ENCODE measurements around the gene KSR2. TPM values are rescaled to one million over a fixed set of nuclear protein-coding genes. Genes with fewer than 3 reads are reported as not detected.

The KSR2 gene
- polyA plus RNA-seq, 1 experiment = not detected

DNA sequence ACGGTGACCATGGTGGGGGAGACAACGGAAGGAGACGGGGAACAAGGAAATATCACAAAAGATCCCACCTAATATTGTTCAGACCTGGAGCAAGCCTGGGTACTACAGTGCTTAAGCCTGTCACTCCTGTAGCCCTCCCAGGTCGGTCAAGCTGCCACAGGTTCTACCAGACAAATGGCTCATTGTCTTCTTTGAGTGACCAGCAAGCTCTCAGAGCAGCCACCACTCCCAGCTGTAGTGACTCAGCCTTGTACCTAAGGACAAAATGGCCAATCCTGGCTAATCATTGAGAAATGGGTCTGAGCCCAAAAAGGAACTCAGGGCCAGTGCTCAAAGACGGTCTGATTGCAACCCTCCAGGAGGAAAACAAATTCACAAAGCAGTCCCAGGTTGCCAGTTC is 368.9 kb downstream of the KSR2 start:
- Histone ChIP-seq H3K4me3 (ENCODE audit: low read depth, low read length) (no peak overlapping the region), H3K27me3 (ENCODE audit: control insufficient read depth, insufficient read depth, low read length) (no peaks in the 10 kb centered on the region), H3K36me3 (ENCODE audit: control insufficient read depth, insufficient read depth, low read length) (no peaks in the 10 kb centered on the region)
- DNase-seq (ENCODE audit: low read depth) = no peak
- ChIA-PET POLR2A (no interaction called here), CTCF (interaction anchor here (3.7 kb wide), 1 partner anchor 12 kb away, joined by 10 read pairs; no protein-coding TSS in a partner anchor)
- TF ChIP-seq, protein P1, sequence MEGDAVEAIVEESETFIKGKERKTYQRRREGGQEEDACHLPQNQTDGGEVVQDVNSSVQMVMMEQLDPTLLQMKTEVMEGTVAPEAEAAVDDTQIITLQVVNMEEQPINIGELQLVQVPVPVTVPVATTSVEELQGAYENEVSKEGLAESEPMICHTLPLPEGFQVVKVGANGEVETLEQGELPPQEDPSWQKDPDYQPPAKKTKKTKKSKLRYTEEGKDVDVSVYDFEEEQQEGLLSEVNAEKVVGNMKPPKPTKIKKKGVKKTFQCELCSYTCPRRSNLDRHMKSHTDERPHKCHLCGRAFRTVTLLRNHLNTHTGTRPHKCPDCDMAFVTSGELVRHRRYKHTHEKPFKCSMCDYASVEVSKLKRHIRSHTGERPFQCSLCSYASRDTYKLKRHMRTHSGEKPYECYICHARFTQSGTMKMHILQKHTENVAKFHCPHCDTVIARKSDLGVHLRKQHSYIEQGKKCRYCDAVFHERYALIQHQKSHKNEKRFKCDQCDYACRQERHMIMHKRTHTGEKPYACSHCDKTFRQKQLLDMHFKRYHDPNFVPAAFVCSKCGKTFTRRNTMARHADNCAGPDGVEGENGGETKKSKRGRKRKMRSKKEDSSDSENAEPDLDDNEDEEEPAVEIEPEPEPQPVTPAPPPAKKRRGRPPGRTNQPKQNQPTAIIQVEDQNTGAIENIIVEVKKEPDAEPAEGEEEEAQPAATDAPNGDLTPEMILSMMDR (IDR thresholded peaks at IDR 0.05; ENCODE audit: insufficient read depth, low read depth, low read length) = no peak

DNA sequence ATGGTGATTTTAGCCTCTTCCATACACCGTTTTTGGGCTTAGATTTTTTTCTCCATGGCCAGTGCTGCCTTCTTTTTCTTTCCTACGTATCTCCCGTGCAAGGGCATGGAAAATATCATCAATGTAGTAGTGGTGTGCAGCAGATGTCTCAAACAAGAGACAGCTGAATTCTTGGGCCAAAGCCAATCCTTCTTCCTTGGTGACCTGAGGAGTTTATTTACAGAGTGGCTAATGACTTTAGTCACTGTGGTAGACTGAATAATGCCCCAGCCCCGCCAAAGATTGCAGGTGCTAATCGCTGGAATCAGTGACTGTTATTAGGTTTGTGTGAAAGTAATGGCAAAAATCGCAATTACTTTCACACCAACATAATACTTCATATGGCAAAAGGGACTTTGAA is 371.8 kb downstream of the KSR2 start:
- CTCF ChIA-PET = interaction anchor here (3.7 kb wide), 1 partner anchor 10 kb away, joined by 10 read pairs; no protein-coding TSS in a partner anchor
- no peaks in the 10 kb centered on the region for H3K27me3 ChIP-seq (ENCODE audit: control insufficient read depth, insufficient read depth, low read length)

DNA sequence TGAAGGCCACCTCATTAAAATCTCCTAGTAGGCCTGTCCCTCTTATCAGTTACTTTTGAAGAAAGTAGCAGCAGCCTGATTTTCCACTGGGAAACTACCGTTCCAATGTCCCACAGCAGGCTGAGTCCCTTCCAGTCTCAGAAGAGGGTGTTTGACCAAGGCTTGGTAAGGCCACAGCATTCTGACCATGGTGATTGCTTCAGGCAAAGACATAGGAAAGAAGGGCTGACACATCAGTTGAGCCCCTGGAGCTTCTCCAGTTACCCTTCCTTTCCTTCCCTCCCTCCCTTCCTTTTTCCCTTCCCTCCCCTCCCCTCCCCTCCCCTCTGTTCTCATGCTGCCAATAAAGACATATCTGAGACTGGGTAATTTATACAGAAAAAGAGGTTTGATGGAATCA is 373.0 kb downstream of the KSR2 start:
- Histone ChIP-seq H3K4me3 (ENCODE audit: low read depth, low read length) (no peak overlapping the region), H3K36me3 (ENCODE audit: control insufficient read depth, insufficient read depth, low read length) (no peaks in the 10 kb centered on the region), H3K27me3 (ENCODE audit: control insufficient read depth, insufficient read depth, low read length) (no peaks in the 10 kb centered on the region)
- DNase-seq (ENCODE audit: low read depth) = no peak
- TF ChIP-seq, protein P1 (IDR thresholded peaks at IDR 0.05; ENCODE audit: insufficient read depth, low read depth, low read length) = no peak
- ChIA-PET CTCF (interaction anchor here (1.3 kb wide), 1 partner anchor 10 kb away, joined by 4 read pairs; no protein-coding TSS in a partner anchor), POLR2A (no interaction called here)

More for the DNA sequence above, 371.8 kb downstream of the KSR2 start:
- H3K36me3 ChIP-seq (ENCODE audit: control insufficient read depth, insufficient read depth, low read length) = no peaks in the 10 kb centered on the region
- no peak overlapping the region for H3K4me3 ChIP-seq (ENCODE audit: low read depth, low read length)
- DNase-seq (ENCODE audit: low read depth) = no peak
- POLR2A ChIA-PET = no interaction called here
- TF ChIP-seq, protein P1 (IDR thresholded peaks at IDR 0.05; ENCODE audit: insufficient read depth, low read depth, low read length) = no peak

DNA sequence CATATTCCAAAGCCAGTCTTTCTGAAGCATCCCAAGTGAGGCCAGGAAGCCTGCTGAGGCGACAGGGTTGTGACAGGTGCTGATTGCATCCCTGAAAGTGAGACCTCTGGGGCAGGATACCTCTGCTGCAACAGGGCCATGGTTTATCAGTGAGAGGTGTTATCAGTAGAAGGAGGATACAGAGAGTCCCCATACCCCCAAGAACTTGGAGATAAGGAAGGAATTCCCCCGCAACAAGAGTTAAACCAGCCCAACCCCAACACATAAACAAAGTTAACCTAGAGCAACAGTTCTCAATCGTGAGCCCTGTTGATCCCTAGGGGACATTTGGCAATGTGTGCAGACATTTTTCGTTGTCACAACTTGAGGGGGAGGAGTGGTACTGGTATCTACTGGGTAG is 374.3 kb downstream of the KSR2 start:
- POLR2A ChIA-PET = no interaction called here
- DNase-seq (ENCODE audit: low read depth) = no peak
- CTCF ChIA-PET = interaction anchor here (1.3 kb wide), 1 partner anchor 9 kb away, joined by 4 read pairs; no protein-coding TSS in a partner anchor
- H3K36me3 ChIP-seq (ENCODE audit: control insufficient read depth, insufficient read depth, low read length) = no peaks in the 10 kb centered on the region
- H3K4me3 ChIP-seq (ENCODE audit: low read depth, low read length) = no peak overlapping the region
- no peaks in the 10 kb centered on the region for H3K27me3 ChIP-seq (ENCODE audit: control insufficient read depth, insufficient read depth, low read length)
- TF ChIP-seq, protein P1 (IDR thresholded peaks at IDR 0.05; ENCODE audit: insufficient read depth, low read depth, low read length) = no peak

DNA sequence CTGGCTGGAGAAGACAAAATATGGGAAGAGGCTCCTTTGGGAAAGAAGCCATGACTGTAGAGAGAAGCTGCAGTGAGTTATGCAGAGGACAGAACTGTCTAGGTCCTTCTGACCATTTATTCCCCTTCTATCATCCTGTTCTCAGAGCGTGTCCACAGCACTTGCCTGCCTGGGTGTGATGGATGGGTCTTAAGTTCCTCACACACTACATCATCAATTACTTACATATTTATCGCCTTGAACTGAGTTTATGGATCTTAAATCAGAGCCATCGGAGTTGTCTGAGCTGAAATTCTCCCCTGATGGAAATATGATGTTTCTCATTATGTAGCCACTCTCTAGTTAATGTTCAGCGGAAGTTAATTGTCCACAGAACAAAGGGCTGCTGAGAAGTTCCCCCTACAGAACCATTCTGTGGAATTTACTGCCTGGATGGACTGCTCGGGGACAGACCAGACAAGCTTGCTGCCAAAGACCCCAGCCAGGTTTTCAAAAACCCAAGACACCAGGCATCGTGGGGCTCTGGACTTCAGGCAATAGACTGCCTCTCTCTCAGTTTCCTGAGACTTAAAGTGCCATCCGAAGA is 374.9 kb downstream of the KSR2 start:
- TF ChIP-seq, protein P1 (IDR thresholded peaks at IDR 0.05; ENCODE audit: insufficient read depth, low read depth, low read length) = no peak
- ChIA-PET CTCF (no interaction called here), POLR2A (no interaction called here)
- Histone ChIP-seq H3K27me3 (ENCODE audit: control insufficient read depth, insufficient read depth, low read length) (no peaks in the 10 kb centered on the region), H3K4me3 (ENCODE audit: low read depth, low read length) (no peak overlapping the region), H3K36me3 (ENCODE audit: control insufficient read depth, insufficient read depth, low read length) (no peaks in the 10 kb centered on the region)
- DNase-seq (ENCODE audit: low read depth) = no peak

All from BJ (cell line).